ENCODE data around the gene OPCML.
A peak's percentile ranks its signal among the peaks of the same experiment; 100 is the strongest.

Gene OPCML

DNA sequence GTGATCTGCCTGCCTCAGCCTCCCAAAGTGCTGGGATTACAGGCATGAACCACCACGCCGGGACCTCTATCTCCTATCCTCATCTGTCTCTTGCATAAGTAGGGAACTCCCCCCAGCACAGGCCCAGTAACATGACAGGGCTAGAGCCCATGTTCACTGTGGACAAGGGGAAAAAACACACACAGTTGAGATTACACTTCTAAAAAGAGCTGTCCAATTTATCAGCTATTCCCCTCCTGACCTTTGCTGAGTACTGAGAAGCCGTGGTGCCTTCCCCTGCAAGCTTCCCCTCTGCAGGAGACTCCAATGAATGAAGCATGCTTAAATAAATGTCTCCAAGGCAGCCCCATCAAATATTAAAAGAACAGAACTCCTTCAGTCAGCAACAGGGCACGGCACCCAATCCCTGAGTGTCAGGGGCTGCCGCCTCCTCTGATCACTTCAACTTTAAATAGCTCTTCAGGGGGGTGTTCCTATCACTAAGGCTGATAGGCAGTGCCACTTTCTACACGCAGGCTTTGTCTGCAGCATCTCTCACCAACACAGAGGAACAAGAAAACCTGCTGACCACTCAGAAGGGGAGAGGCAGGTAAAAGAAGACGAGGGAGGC lies 385.5 kb downstream of the OPCML start:
- H3K4me3 ChIP-seq (ENCODE audit: low read depth, low read length) = no peak overlapping the region
- no peak for TF ChIP-seq CTCF (IDR thresholded peaks at IDR 0.05; ENCODE audit: borderline replicate concordance, insufficient read depth, low read depth, low read length)

- no peak for TF ChIP-seq CTCF (IDR thresholded peaks at IDR 0.05; ENCODE audit: borderline replicate concordance, insufficient read depth, low read depth, low read length)
- H3K4me3 ChIP-seq (ENCODE audit: low read depth, low read length) = no peak overlapping the region
Observed at GRCh38 chr11:133137939-133138338, 394.4 kb downstream of the OPCML start.

DNA sequence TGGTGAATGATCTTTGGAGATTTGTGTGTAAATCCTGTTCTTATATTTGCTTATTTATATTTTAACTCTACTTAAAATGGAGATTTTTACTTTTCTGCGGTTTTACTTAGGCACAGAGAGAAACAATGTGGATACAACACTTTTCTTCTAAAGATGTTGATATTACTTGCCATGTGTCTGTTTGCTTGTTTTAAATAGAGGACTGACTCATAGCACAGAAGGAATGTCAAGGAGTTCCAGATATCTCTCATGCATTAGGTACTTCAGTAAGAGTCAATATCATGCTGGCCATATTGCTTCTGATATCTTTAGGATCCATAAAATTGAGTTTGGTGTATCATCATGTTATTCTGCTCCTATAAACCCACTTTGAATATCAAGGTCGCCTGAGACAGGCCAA lies 395.0 kb downstream of the OPCML start:
- TF ChIP-seq CTCF (IDR thresholded peaks at IDR 0.05; ENCODE audit: borderline replicate concordance, insufficient read depth, low read depth, low read length) = no peak
- no peak overlapping the region for H3K4me3 ChIP-seq (ENCODE audit: low read depth, low read length)

- TF ChIP-seq CTCF (IDR thresholded peaks at IDR 0.05; ENCODE audit: borderline replicate concordance, insufficient read depth, low read depth, low read length) = no peak
- H3K4me3 ChIP-seq (ENCODE audit: low read depth, low read length) = no peak overlapping the region
Observed at GRCh38 chr11:133136376-133136775, 395.9 kb downstream of the OPCML start.

GRCh38 chr11:133134314-133135173 lies 397.8 kb downstream of the OPCML start:
- peak; percentile 92 for TF ChIP-seq CTCF (IDR thresholded peaks at IDR 0.05; ENCODE audit: borderline replicate concordance, insufficient read depth, low read depth, low read length)
- H3K4me3 ChIP-seq (ENCODE audit: low read depth, low read length) = no peak overlapping the region

DNA sequence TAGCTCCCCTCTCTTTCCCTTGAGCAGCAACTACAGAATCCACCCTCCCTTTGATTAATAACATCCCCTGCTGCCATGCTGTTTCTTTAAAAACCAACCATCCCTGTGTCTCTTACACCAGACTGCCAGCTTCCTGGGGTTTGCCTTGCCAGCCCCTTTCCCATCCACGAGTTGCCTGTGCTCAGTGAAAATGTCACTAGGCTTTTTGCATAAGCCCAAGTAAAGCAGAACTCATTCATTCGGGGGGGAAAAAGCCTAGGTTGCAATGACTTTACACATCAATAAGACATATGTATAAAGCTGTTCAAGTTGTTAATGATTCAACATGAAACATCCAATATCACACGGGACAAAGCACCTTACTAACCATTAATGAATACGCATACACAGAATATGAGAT lies 398.7 kb downstream of the OPCML start:
- no peak for TF ChIP-seq CTCF (IDR thresholded peaks at IDR 0.05; ENCODE audit: borderline replicate concordance, insufficient read depth, low read depth, low read length)
- H3K4me3 ChIP-seq (ENCODE audit: low read depth, low read length) = no peak overlapping the region

GRCh38 chr11:133133050-133133449 lies 399.3 kb downstream of the OPCML start:
- no peak overlapping the region for H3K4me3 ChIP-seq (ENCODE audit: low read depth, low read length)
- no peak for TF ChIP-seq CTCF (IDR thresholded peaks at IDR 0.05; ENCODE audit: borderline replicate concordance, insufficient read depth, low read depth, low read length)
